Measurements from ENCODE around the gene ZFR. TPM values are rescaled to one million over a fixed set of nuclear protein-coding genes. Genes with fewer than 3 reads are reported as not detected.
"Not testable (repeated sequence)": the region's sequence is repeated elsewhere in the genome, so short reads cannot be mapped to it uniquely, and the experiment has no call there.

Gene ZFR
- total RNA-seq, 1 donor from 2014 or later: 131 TPM

- H3K27ac ChIP-seq: no peak overlapping the region
- H3K4me3 Mint-ChIP-seq: no peak overlapping the region
- peaks cover 33% of the 10 kb centered on the region for H3K36me3 ChIP-seq
- H2AFZ ChIP-seq (replicated peaks): no peak overlapping the region
- no peak overlapping the region for H3K4me2 ChIP-seq
- no peaks in the 10 kb centered on the region for H3K9me3 Mint-ChIP-seq
- H4K20me1 ChIP-seq (ENCODE audit: low read depth): peaks cover 12% of the 10 kb centered on the region
- no peaks in the 10 kb centered on the region for H3K27me3 Mint-ChIP-seq (ENCODE audit: insufficient read depth, low read depth)
- peaks cover 33% of the 10 kb centered on the region for H3K36me3 Mint-ChIP-seq
- H3K27me3 ChIP-seq: no peaks in the 10 kb centered on the region
- no peak overlapping the region for H3K4me3 ChIP-seq
- no peak for TF ChIP-seq EZH2phosphoT487 (IDR thresholded peaks at IDR 0.05)
- no peaks in the 10 kb centered on the region for H3K79me2 ChIP-seq (ENCODE audit: low read depth)
- peaks cover 9% of the 10 kb centered on the region for H3F3A ChIP-seq (ENCODE audit: low read depth)
- H3K9ac ChIP-seq: no peak overlapping the region
- DNase-seq (ENCODE audit: low spot score): no peak
- H3K27ac Mint-ChIP-seq: no peak overlapping the region
- peaks cover 14% of the 10 kb centered on the region for H3K4me1 ChIP-seq
- H3K4me1 Mint-ChIP-seq: no peaks in the 10 kb centered on the region
- H3K9me3 ChIP-seq (ENCODE audit: low read depth): no peaks in the 10 kb centered on the region
Measured at GRCh38 chr5:32379421-32379820, 65.1 kb downstream of the ZFR start.

- Histone ChIP-seq H3K4me3 (no peak overlapping the region), H4K20me1 (ENCODE audit: low read depth) (peaks cover 13% of the 10 kb centered on the region), H3F3A (ENCODE audit: low read depth) (peaks cover 9% of the 10 kb centered on the region), H3K27ac (no peak overlapping the region), H3K79me2 (ENCODE audit: low read depth) (no peaks in the 10 kb centered on the region), H3K36me3 (peaks cover 29% of the 10 kb centered on the region), H3K9me3 (ENCODE audit: low read depth) (no peaks in the 10 kb centered on the region), H3K4me1 (peaks cover 9% of the 10 kb centered on the region), H2AFZ (replicated peaks) (no peak overlapping the region), H3K9ac (no peak overlapping the region), H3K4me2 (no peak overlapping the region), H3K27me3 (no peaks in the 10 kb centered on the region)
- peaks cover under 1% of the 10 kb centered on the region for H3K27me3 Mint-ChIP-seq (ENCODE audit: insufficient read depth, low read depth)
- no peak overlapping the region for H3K27ac Mint-ChIP-seq
- no peaks in the 10 kb centered on the region for H3K4me1 Mint-ChIP-seq
- no peak for TF ChIP-seq CTCF (IDR thresholded peaks at IDR 0.05)
- no peak for TF ChIP-seq EZH2phosphoT487 (IDR thresholded peaks at IDR 0.05)
- H3K9me3 Mint-ChIP-seq: no peaks in the 10 kb centered on the region
- no peak for DNase-seq (ENCODE audit: low spot score)
- H3K36me3 Mint-ChIP-seq: peaks cover 33% of the 10 kb centered on the region
- H3K4me3 Mint-ChIP-seq: no peak overlapping the region
Measured at GRCh38 chr5:32378966-32379365, 65.6 kb downstream of the ZFR start.

GRCh38 chr5:32369542-32370155, 74.9 kb downstream of the ZFR start:
- Histone ChIP-seq H4K20me1 (ENCODE audit: low read depth) (peaks cover 3% of the 10 kb centered on the region), H3K36me3 (peaks cover 17% of the 10 kb centered on the region), H3K9me3 (ENCODE audit: low read depth) (no peaks in the 10 kb centered on the region), H3K9ac (no peak overlapping the region), H3K27me3 (no peaks in the 10 kb centered on the region), H3K79me2 (ENCODE audit: low read depth) (no peaks in the 10 kb centered on the region), H3K4me1 (no peaks in the 10 kb centered on the region), H3F3A (ENCODE audit: low read depth) (peaks cover 6% of the 10 kb centered on the region), H3K27ac (no peak overlapping the region), H3K4me3 (no peak overlapping the region), H2AFZ (replicated peaks) (no peak overlapping the region), H3K4me2 (no peak overlapping the region)
- no peak for DNase-seq (ENCODE audit: low spot score)
- TF ChIP-seq CTCF (IDR thresholded peaks at IDR 0.05) (no peak), EZH2phosphoT487 (IDR thresholded peaks at IDR 0.05) (no peak), EZH2 (IDR thresholded peaks at IDR 0.05) (no peak)
- peaks cover 46% of the 10 kb centered on the region for H3K36me3 Mint-ChIP-seq
- H3K27me3 Mint-ChIP-seq (ENCODE audit: insufficient read depth, low read depth): peaks cover 2% of the 10 kb centered on the region
- H3K4me3 Mint-ChIP-seq: no peak overlapping the region
- H3K27ac Mint-ChIP-seq: no peak overlapping the region
- no peaks in the 10 kb centered on the region for H3K9me3 Mint-ChIP-seq
- H3K4me1 Mint-ChIP-seq: no peaks in the 10 kb centered on the region

- Histone ChIP-seq H3K9me3 (ENCODE audit: low read depth) (no peaks in the 10 kb centered on the region), H3K27ac (no peak overlapping the region), H4K20me1 (ENCODE audit: low read depth) (no peaks in the 10 kb centered on the region), H2AFZ (replicated peaks) (no peak overlapping the region), H3K4me1 (no peaks in the 10 kb centered on the region), H3K9ac (no peak overlapping the region), H3K4me3 (no peak overlapping the region), H3K36me3 (peaks cover 18% of the 10 kb centered on the region), H3K4me2 (no peak overlapping the region), H3K27me3 (no peaks in the 10 kb centered on the region), H3K79me2 (ENCODE audit: low read depth) (no peaks in the 10 kb centered on the region), H3F3A (ENCODE audit: low read depth) (peaks cover 6% of the 10 kb centered on the region)
- no peak for TF ChIP-seq EZH2 (IDR thresholded peaks at IDR 0.05)
- no peak for TF ChIP-seq CTCF (IDR thresholded peaks at IDR 0.05)
- TF ChIP-seq EZH2phosphoT487 (IDR thresholded peaks at IDR 0.05): no peak
- no peak for DNase-seq (ENCODE audit: low spot score)
- H3K4me3 Mint-ChIP-seq: no peak overlapping the region
- H3K36me3 Mint-ChIP-seq: peaks cover 44% of the 10 kb centered on the region
- no peaks in the 10 kb centered on the region for H3K9me3 Mint-ChIP-seq
- H3K4me1 Mint-ChIP-seq: no peaks in the 10 kb centered on the region
- no peak overlapping the region for H3K27ac Mint-ChIP-seq
- peaks cover 2% of the 10 kb centered on the region for H3K27me3 Mint-ChIP-seq (ENCODE audit: insufficient read depth, low read depth)
Measured at GRCh38 chr5:32369032-32369431, 75.5 kb downstream of the ZFR start.

- H3K4me1 Mint-ChIP-seq; H3K4me1 ChIP-seq; H3K27ac Mint-ChIP-seq; H3K9me3 Mint-ChIP-seq; H3K9me3 ChIP-seq (ENCODE audit: low read depth); H3K4me3 Mint-ChIP-seq; H3K4me3 ChIP-seq; H3K27ac ChIP-seq; H3K27me3 ChIP-seq; H3F3A ChIP-seq (ENCODE audit: low read depth); H3K4me2 ChIP-seq; H3K9ac ChIP-seq; H3K79me2 ChIP-seq (ENCODE audit: low read depth); H2AFZ ChIP-seq (replicated peaks); H4K20me1 ChIP-seq (ENCODE audit: low read depth); DNase-seq (ENCODE audit: low spot score); H3K27me3 Mint-ChIP-seq (ENCODE audit: insufficient read depth, low read depth): not testable (repeated sequence)
- peaks cover 44% of the 10 kb centered on the region for H3K36me3 Mint-ChIP-seq
- peaks cover 25% of the 10 kb centered on the region for H3K36me3 ChIP-seq
Measured at GRCh38 chr5:32367271-32367670, 77.3 kb downstream of the ZFR start.

Data from neural progenitor cell (in vitro differentiated cells).